HG02973 (cell line): Measurements from ENCODE around the gene MAP1B.

Experiments used
- ATAC-seq: cut with Tn5 transposase; IDR thresholded peaks from one replicate; pipeline ENCODE4 v1.9.1; 2021; ENCODE audit warnings: moderate library complexity; ENCODE audit not compliant: unreplicated experiment

Gene MAP1B

GRCh38 chr5:72245951-72246532 lies 138.8 kb downstream of the MAP1B start:
- no peak for ATAC-seq

- ATAC-seq, result no peak
Measured at GRCh38 chr5:72246954-72247442, 139.7 kb downstream of the MAP1B start.

DNA sequence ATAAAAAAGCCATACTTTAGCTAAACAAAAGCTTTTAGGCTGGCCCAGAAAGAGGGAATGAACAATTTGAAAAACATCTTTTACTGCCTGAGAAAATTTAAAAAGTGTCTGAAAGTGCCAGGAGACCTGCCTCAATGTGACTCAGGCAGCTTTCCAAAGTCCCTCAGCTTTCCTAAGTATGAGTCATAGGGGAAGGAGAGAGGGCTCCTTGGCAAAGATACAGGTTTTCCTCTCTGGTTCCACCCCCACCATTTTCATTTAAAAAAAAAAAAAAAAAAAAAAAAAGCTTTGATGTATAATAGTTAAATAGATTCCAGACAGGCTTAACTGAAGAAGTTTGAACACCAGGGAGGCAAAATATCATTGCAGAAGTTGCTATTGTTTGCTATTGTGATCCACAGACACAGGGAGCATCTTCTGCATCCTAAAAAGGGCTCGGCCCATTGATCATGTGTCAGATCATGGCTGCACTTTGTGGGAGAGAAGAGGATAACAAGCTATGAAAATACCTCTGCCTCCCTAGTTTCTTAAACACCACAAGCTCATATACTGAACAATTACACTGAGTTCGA lies 141.2 kb downstream of the MAP1B start:
- ATAC-seq, result no peak

DNA sequence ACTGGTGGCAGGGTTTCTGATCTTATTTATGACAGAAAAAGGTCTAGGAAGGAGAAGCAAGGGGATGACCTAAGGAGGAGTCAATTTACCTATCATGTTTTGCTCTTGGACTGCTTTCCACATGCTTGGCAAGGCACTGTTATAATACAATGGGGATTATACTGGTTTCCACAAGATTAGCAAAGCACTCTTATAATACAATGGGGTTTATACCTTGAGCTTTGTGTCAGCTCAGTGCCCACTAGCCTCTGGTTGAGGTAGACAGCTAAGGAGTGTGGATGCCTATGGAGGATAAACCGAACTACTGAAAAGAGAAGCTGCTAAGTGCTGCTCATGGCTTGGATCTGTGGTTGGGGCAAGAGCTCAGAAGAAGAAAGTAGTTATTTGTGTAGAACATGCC lies 144.1 kb downstream of the MAP1B start:
- no peak for ATAC-seq

- ATAC-seq, result no peak
Measured at GRCh38 chr5:72252008-72252407, 144.7 kb downstream of the MAP1B start.

GRCh38 chr5:72252574-72253155 lies 145.4 kb downstream of the MAP1B start:
- no peak for ATAC-seq

DNA sequence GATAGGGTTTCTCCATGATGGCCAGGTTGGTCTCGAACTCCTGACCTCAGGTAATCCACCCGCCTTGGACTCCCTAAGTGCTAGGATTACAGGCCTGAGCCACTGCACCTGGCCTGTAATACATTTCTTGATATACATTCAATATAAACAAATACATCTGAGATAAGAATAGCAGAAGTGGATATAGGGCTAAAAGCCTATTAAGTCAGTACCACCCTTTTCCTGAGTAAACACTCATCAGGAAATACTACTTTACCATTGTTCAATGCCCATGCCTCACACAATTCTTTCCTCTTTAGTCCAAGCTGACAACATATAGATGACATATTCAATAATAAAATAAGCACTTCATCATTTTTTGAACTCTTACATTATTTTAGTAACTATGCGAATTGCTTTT lies 148.0 kb downstream of the MAP1B start:
- ATAC-seq, result no peak

- ATAC-seq, result no peak
Measured at GRCh38 chr5:72255670-72256069, 148.4 kb downstream of the MAP1B start.

DNA sequence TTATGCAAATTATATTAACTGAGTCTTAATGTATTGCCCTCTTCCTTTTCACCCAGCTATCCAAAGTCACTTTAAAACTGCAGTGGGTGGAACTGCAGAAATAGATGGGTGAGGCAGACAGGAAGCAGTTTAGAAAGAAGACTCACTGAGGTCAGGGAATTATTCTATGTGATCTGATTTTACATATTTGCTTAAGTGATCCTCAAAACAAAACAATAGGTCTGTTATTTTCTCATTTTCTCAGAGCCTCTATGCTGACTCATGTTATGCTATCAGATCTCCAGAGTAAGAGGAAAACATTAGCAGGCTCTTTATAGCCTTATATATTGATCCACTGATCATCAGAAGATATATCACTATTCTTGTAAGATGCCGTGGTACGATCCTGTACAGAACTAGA lies 149.3 kb downstream of the MAP1B start:
- ATAC-seq, result no peak
